Ishikawa (cell line): Measurements from ENCODE around the gene TRAF4.

Source experiments
- CEBPB ChIP-seq: IDR thresholded peaks from 2 replicates; pipeline ENCODE4 v1.6.1; 2012
- EGR1 ChIP-seq: IDR thresholded peaks from 2 replicates; pipeline ENCODE4 v1.6.1; 2012
- EP300 ChIP-seq: IDR thresholded peaks from 2 replicates; pipeline ENCODE4 v1.6.1; 2012; ENCODE audit warnings: borderline replicate concordance
- RAD21 ChIP-seq: IDR thresholded peaks from 2 replicates; pipeline ENCODE4 v1.6.1; 2012; ENCODE audit warnings: low read depth
- TAF1 ChIP-seq: IDR thresholded peaks from 2 replicates; pipeline ENCODE4 v1.6.1; 2012; ENCODE audit warnings: low read depth, mild to moderate bottlenecking
- TEAD4 ChIP-seq: IDR thresholded peaks from 2 replicates; pipeline ENCODE4 v1.6.1; 2012
- YY1 ChIP-seq: IDR thresholded peaks from 2 replicates; pipeline ENCODE4 v1.6.1; 2012; ENCODE audit warnings: low read depth
- ZBTB7A ChIP-seq: IDR thresholded peaks from 2 replicates; pipeline ENCODE4 v1.6.1; 2012; ENCODE audit warnings: low read depth
- TF ChIP-seq, protein P1 (sequence below): IDR thresholded peaks from 2 replicates; pipeline ENCODE4 v1.6.1; 2012
- TF ChIP-seq, protein P2 (sequence below): IDR thresholded peaks from 2 replicates; pipeline ENCODE4 v1.6.1; 2012; ENCODE audit warnings: low read depth, mild to moderate bottlenecking
- TF ChIP-seq, protein P3 (sequence below): IDR thresholded peaks from 2 replicates; pipeline ENCODE4 v1.6.1; 2012

DNA sequence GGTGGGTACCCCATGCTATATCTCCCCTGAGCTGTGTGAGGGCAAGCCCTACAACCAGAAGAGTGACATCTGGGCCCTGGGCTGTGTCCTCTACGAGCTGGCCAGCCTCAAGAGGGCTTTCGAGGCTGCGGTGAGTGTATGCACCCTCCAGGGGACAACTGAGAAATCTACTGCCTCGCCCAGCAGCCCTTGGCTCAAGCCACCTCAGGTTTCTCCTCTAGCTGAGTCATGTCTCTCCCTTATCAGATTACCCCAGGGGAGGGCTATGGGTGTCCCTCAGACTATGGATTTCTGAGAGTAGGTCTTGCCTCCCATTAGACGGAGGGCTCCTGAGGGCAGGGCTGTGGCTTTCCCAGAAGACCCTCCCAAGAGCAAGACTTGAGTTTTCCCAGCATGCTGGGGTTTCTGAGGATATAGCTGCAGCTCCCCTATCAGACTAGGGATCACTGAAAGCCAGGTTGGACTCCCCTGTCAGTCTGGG, 8.5 kb upstream of the TRAF4 start:
- TF ChIP-seq TAF1: no peak
- no peak for TF ChIP-seq EP300
- TF ChIP-seq, protein P1, sequence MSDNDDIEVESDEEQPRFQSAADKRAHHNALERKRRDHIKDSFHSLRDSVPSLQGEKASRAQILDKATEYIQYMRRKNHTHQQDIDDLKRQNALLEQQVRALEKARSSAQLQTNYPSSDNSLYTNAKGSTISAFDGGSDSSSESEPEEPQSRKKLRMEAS: no peak
- no peak for TF ChIP-seq TEAD4
- TF ChIP-seq, protein P2, sequence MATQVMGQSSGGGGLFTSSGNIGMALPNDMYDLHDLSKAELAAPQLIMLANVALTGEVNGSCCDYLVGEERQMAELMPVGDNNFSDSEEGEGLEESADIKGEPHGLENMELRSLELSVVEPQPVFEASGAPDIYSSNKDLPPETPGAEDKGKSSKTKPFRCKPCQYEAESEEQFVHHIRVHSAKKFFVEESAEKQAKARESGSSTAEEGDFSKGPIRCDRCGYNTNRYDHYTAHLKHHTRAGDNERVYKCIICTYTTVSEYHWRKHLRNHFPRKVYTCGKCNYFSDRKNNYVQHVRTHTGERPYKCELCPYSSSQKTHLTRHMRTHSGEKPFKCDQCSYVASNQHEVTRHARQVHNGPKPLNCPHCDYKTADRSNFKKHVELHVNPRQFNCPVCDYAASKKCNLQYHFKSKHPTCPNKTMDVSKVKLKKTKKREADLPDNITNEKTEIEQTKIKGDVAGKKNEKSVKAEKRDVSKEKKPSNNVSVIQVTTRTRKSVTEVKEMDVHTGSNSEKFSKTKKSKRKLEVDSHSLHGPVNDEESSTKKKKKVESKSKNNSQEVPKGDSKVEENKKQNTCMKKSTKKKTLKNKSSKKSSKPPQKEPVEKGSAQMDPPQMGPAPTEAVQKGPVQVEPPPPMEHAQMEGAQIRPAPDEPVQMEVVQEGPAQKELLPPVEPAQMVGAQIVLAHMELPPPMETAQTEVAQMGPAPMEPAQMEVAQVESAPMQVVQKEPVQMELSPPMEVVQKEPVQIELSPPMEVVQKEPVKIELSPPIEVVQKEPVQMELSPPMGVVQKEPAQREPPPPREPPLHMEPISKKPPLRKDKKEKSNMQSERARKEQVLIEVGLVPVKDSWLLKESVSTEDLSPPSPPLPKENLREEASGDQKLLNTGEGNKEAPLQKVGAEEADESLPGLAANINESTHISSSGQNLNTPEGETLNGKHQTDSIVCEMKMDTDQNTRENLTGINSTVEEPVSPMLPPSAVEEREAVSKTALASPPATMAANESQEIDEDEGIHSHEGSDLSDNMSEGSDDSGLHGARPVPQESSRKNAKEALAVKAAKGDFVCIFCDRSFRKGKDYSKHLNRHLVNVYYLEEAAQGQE: no peak
- no peak for TF ChIP-seq CEBPB
- TF ChIP-seq EGR1: no peak
- TF ChIP-seq, protein P3, sequence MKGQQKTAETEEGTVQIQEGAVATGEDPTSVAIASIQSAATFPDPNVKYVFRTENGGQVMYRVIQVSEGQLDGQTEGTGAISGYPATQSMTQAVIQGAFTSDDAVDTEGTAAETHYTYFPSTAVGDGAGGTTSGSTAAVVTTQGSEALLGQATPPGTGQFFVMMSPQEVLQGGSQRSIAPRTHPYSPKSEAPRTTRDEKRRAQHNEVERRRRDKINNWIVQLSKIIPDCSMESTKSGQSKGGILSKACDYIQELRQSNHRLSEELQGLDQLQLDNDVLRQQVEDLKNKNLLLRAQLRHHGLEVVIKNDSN: no peak
- TF ChIP-seq YY1: no peak
- no peak for TF ChIP-seq RAD21
- no peak for TF ChIP-seq ZBTB7A
